Measurements from ENCODE around the gene DAO. TPM values are rescaled to one million over a fixed set of nuclear protein-coding genes. Genes with fewer than 3 reads are reported as not detected.

DAO gene
- polyA plus RNA-seq, 1 donor from 2014 or later = not detected

GRCh38 chr12:108859923-108860291 lies 20.0 kb upstream of the DAO start:
- Histone ChIP-seq H3K27ac (ENCODE audit: low read length) (no peak overlapping the region), H3K36me3 (ENCODE audit: insufficient read depth, low read length) (no peaks in the 10 kb centered on the region), H3K4me3 (ENCODE audit: low read length) (no peak overlapping the region), H3F3A (ENCODE audit: insufficient read depth, low read length, poor library complexity, severe bottlenecking) (no peaks in the 10 kb centered on the region), H3K9me3 (ENCODE audit: low read length) (no peaks in the 10 kb centered on the region), H3K27me3 (ENCODE audit: insufficient read depth, low read depth, low read length) (no peaks in the 10 kb centered on the region), H3K9ac (ENCODE audit: low read length) (no peak overlapping the region), H3K79me2 (replicated peaks; ENCODE audit: insufficient read depth, low read length) (peaks cover 14% of the 10 kb centered on the region), H3K9me2 (ENCODE audit: insufficient read depth, low read length) (no peaks in the 10 kb centered on the region), H2AFZ (ENCODE audit: low read depth, low read length) (no peak overlapping the region), H4K20me1 (ENCODE audit: insufficient read depth) (no peaks in the 10 kb centered on the region), H3K4me2 (ENCODE audit: low read length) (no peak overlapping the region)
- no peak for TF ChIP-seq MXI1 (conservative IDR thresholded peaks at IDR 0.05; ENCODE audit: poor library complexity, severe bottlenecking)
- TF ChIP-seq EZH2 (IDR thresholded peaks at IDR 0.05; ENCODE audit: borderline replicate concordance, insufficient read depth, low read length, poor library complexity, severe bottlenecking) = no peak
- no peak for TF ChIP-seq EP300 (conservative IDR thresholded peaks at IDR 0.05; ENCODE audit: poor library complexity, severe bottlenecking)
- TF ChIP-seq POLR2AphosphoS5 (IDR thresholded peaks at IDR 0.05) = no peak
- TF ChIP-seq TAF1 (IDR thresholded peaks at IDR 0.05; ENCODE audit: low read depth) = no peak

- Histone ChIP-seq H3K27me3 (ENCODE audit: insufficient read depth, low read depth, low read length) (no peaks in the 10 kb centered on the region), H3K9ac (ENCODE audit: low read length) (no peak overlapping the region), H3K9me2 (ENCODE audit: insufficient read depth, low read length) (no peaks in the 10 kb centered on the region), H3K79me2 (replicated peaks; ENCODE audit: insufficient read depth, low read length) (peaks cover 9% of the 10 kb centered on the region), H4K20me1 (ENCODE audit: insufficient read depth) (no peaks in the 10 kb centered on the region), H3K27ac (ENCODE audit: low read length) (no peak overlapping the region), H3K4me2 (ENCODE audit: low read length) (no peak overlapping the region), H2AFZ (ENCODE audit: low read depth, low read length) (no peak overlapping the region), H3K4me3 (ENCODE audit: low read length) (no peak overlapping the region), H3K36me3 (ENCODE audit: insufficient read depth, low read length) (no peaks in the 10 kb centered on the region), H3F3A (ENCODE audit: insufficient read depth, low read length, poor library complexity, severe bottlenecking) (no peaks in the 10 kb centered on the region), H3K9me3 (ENCODE audit: low read length) (no peaks in the 10 kb centered on the region)
- TF ChIP-seq EP300 (conservative IDR thresholded peaks at IDR 0.05; ENCODE audit: poor library complexity, severe bottlenecking) (no peak), EZH2 (IDR thresholded peaks at IDR 0.05; ENCODE audit: borderline replicate concordance, insufficient read depth, low read length, poor library complexity, severe bottlenecking) (no peak), SMC3 (conservative IDR thresholded peaks at IDR 0.05; ENCODE audit: poor library complexity) (no peak), POLR2AphosphoS5 (IDR thresholded peaks at IDR 0.05) (no peak), MXI1 (conservative IDR thresholded peaks at IDR 0.05; ENCODE audit: poor library complexity, severe bottlenecking) (no peak), TAF1 (IDR thresholded peaks at IDR 0.05; ENCODE audit: low read depth) (no peak), RAD21 (conservative IDR thresholded peaks at IDR 0.05) (no peak), REST (IDR thresholded peaks at IDR 0.05; ENCODE audit: borderline replicate concordance) (no peak), CTCF (IDR thresholded peaks at IDR 0.05; ENCODE audit: poor library complexity, severe bottlenecking) (no peak)
Measured at GRCh38 chr12:108860443-108860842, 19.4 kb upstream of the DAO start.

Data from neural cell (in vitro differentiated cells).